IMR-90 (cell line): Measurements from ENCODE around the gene CAPN9. TPM values are rescaled to one million over a fixed set of nuclear protein-coding genes. Genes with fewer than 3 reads are reported as not detected.

Source experiments
- ATAC-seq: fragments of 200-7000 bp; cut with Tn5 transposase; 2 replicates; pipeline ENCODE4 v1.9.1; 2020; ENCODE audit warnings: low read depth, mild to moderate bottlenecking, moderate library complexity
- BruUV-seq: library from RNA; stranded (reverse); fragments of 400-500 nt; replicated peaks from 2 replicates; lab custom pipeline; 2021; lab: Mats Ljungman, UMichigan
- CTCF ChIA-PET: fragments of 300-600 bp; formaldehyde crosslinking; extraction: SDS; loops from one replicate; lab custom pipeline; 2021; ENCODE audit warnings: antibody characterized with exemption; lab: Yijun Ruan, JAX
- POLR2A ChIA-PET: fragments of 300-600 bp; sonication (Branson Sonifier 250); formaldehyde crosslinking; loops from one replicate; lab custom pipeline; 2022; ENCODE audit warnings: antibody characterized with exemption; ENCODE audit not compliant: unreplicated experiment; lab: Charles Lee
- DNase-seq: peaks from one replicate; pipeline ENCODE4 v3.0.0; 2013
- H2AFZ ChIP-seq: replicated peaks from 2 replicates; pipeline ENCODE3; 2013; ENCODE audit warnings: low read length, mild to moderate bottlenecking; ENCODE audit not compliant: poor library complexity
- H2AK5ac ChIP-seq: 2 replicates; pipeline ENCODE4 v1.6.1; 2013; ENCODE audit warnings: low read depth, low read length, inconsistent platforms
- H2AK9ac ChIP-seq: replicated peaks from 2 replicates; pipeline ENCODE3; 2013; ENCODE audit warnings: mild to moderate bottlenecking, low read depth, low read length, moderate library complexity; ENCODE audit not compliant: poor library complexity
- H2BK120ac ChIP-seq: 2 replicates; pipeline ENCODE4 v1.6.1; 2013; ENCODE audit warnings: low read depth, low read length, inconsistent platforms
- H2BK15ac ChIP-seq: 3 replicates; pipeline ENCODE4 v1.6.1; 2013; ENCODE audit warnings: low read depth, low read length, inconsistent platforms
- H2BK20ac ChIP-seq: 2 replicates; pipeline ENCODE4 v1.6.1; 2013; ENCODE audit warnings: low read depth, mild to moderate bottlenecking, inconsistent platforms, low read length, moderate library complexity
- H2BK5ac ChIP-seq: 2 replicates; pipeline ENCODE4 v1.6.1; 2013; ENCODE audit warnings: mild to moderate bottlenecking, low read depth, low read length, inconsistent platforms; ENCODE audit not compliant: poor library complexity, severe bottlenecking
- H3K14ac ChIP-seq: replicated peaks from 2 replicates; pipeline ENCODE4 v1.6.1; 2013; ENCODE audit warnings: low read depth, low read length, inconsistent platforms
- H3K18ac ChIP-seq: 2 replicates; pipeline ENCODE4 v1.6.1; 2013; ENCODE audit warnings: low read depth, low read length, control low read depth
- H3K23ac ChIP-seq: 2 replicates; pipeline ENCODE4 v1.6.1; 2013; ENCODE audit warnings: low read depth, low read length, inconsistent platforms
- H3K27ac ChIP-seq: 2 replicates; pipeline ENCODE4 v1.5.1; 2013; ENCODE audit warnings: mild to moderate bottlenecking, control low read depth, low read length; ENCODE audit not compliant: insufficient read depth
- H3K27me3 ChIP-seq: 2 replicates; pipeline ENCODE4 v1.6.1; 2013; ENCODE audit warnings: low read length; ENCODE audit not compliant: control insufficient read depth, insufficient read depth
- H3K36me3 ChIP-seq: 2 replicates; pipeline ENCODE4 v1.6.1; 2013; ENCODE audit warnings: low read length, mixed read lengths; ENCODE audit not compliant: control insufficient read depth, insufficient read depth
- H3K4ac ChIP-seq: 2 replicates; pipeline ENCODE4 v1.6.1; 2013; ENCODE audit warnings: low read depth, low read length, inconsistent platforms
- H3K4me1 ChIP-seq: 2 replicates; pipeline ENCODE4 v1.6.1; 2013; ENCODE audit warnings: low read length, mixed read lengths; ENCODE audit not compliant: control insufficient read depth, insufficient read depth
- H3K4me2 ChIP-seq: 2 replicates; pipeline ENCODE4 v1.6.1; 2013; ENCODE audit warnings: low read depth, mild to moderate bottlenecking, control low read depth, low read length, moderate library complexity
- H3K4me3 ChIP-seq: 2 replicates; pipeline ENCODE4 v1.5.1; 2013; ENCODE audit warnings: low read depth, mild to moderate bottlenecking, control low read depth, low read length, moderate library complexity; ENCODE audit not compliant: insufficient read depth
- H3K56ac ChIP-seq: 2 replicates; pipeline ENCODE4 v1.6.1; 2013; ENCODE audit warnings: low read length, inconsistent platforms; ENCODE audit not compliant: insufficient read depth; ENCODE audit errors: extremely low read depth
- H3K79me1 ChIP-seq, 2 experiments: 2 replicates each; pipeline ENCODE4 v1.6.1; 2013; ENCODE audit warnings: low read length in 2 of 2, inconsistent platforms in 1 of 2, low read depth in 1 of 2
- H3K9ac ChIP-seq: 2 replicates; pipeline ENCODE4 v1.6.1; 2013; ENCODE audit warnings: low read depth, low read length, control low read depth
- H3K9me1 ChIP-seq: 2 replicates; pipeline ENCODE4 v1.6.1; 2013; ENCODE audit warnings: low read length, inconsistent platforms; ENCODE audit not compliant: insufficient read depth
- H3K9me3 ChIP-seq: 2 replicates; pipeline ENCODE4 v1.6.1; 2013; ENCODE audit warnings: low read length; ENCODE audit not compliant: control insufficient read depth, insufficient read depth
- H4K20me1 ChIP-seq: 2 replicates; pipeline ENCODE4 v1.6.1; 2013; ENCODE audit warnings: low read length, inconsistent platforms; ENCODE audit not compliant: insufficient read depth
- H4K5ac ChIP-seq: 2 replicates; pipeline ENCODE4 v1.6.1; 2013; ENCODE audit warnings: mild to moderate bottlenecking, low read depth, low read length, control low read depth
- H4K8ac ChIP-seq, 2 experiments: 2 replicates each; pipeline ENCODE4 v1.6.1; 2013; ENCODE audit warnings: low read depth in 2 of 2, low read length in 2 of 2, control low read depth in 1 of 2, inconsistent platforms in 1 of 2
- H4K91ac ChIP-seq: 2 replicates; pipeline ENCODE4 v1.6.1; 2013; ENCODE audit warnings: low read depth, low read length, inconsistent platforms; ENCODE audit not compliant: insufficient read depth
- BHLHE40 ChIP-seq: fragments of 150-350 bp; IDR thresholded peaks from 2 replicates; pipeline ENCODE4 v1.6.1; 2016; ENCODE audit warnings: mild to moderate bottlenecking, low read depth, low read length
- CEBPB ChIP-seq: IDR thresholded peaks from 2 replicates; pipeline ENCODE4 v1.6.1; 2012; ENCODE audit warnings: low read depth, low read length, improper control_type of control experiment
- CHD1 ChIP-seq: IDR thresholded peaks from 2 replicates; pipeline ENCODE4 v1.6.1; 2012; ENCODE audit warnings: low read depth, low read length, improper control_type of control experiment
- FOS ChIP-seq: fragments of 150-350 bp; IDR thresholded peaks from 2 replicates; pipeline ENCODE4 v1.6.1; 2016; ENCODE audit warnings: low read depth, low read length
- MAFK ChIP-seq: IDR thresholded peaks from 2 replicates; pipeline ENCODE4 v1.6.1; 2012; ENCODE audit warnings: low read depth, low read length, improper control_type of control experiment
- MAZ ChIP-seq: IDR thresholded peaks from 2 replicates; pipeline ENCODE4 v1.6.1; 2012; ENCODE audit warnings: low read depth, mild to moderate bottlenecking, low read length, improper control_type of control experiment, moderate library complexity, borderline replicate concordance
- MXI1 ChIP-seq: IDR thresholded peaks from 2 replicates; pipeline ENCODE4 v1.6.1; 2012; ENCODE audit warnings: low read depth, mild to moderate bottlenecking, low read length, moderate library complexity, borderline replicate concordance
- NFE2L2 ChIP-seq: fragments of 150-350 bp; IDR thresholded peaks from 2 replicates; pipeline ENCODE4 v1.6.1; 2016; ENCODE audit warnings: low read depth, mild to moderate bottlenecking, low read length
- POLR2A ChIP-seq: IDR thresholded peaks from 2 replicates; pipeline ENCODE4 v1.6.1; 2012; ENCODE audit warnings: mild to moderate bottlenecking, low read depth, low read length
- RAD21 ChIP-seq: IDR thresholded peaks from 2 replicates; pipeline ENCODE4 v1.6.1; 2012; ENCODE audit warnings: low read length, improper control_type of control experiment
- RCOR1 ChIP-seq: IDR thresholded peaks from 2 replicates; pipeline ENCODE4 v1.6.1; 2012; ENCODE audit warnings: mild to moderate bottlenecking, low read length, improper control_type of control experiment; ENCODE audit not compliant: insufficient replicate concordance
- RFX5 ChIP-seq: IDR thresholded peaks from 2 replicates; pipeline ENCODE4 v1.8.0; 2012; ENCODE audit warnings: low read depth, mild to moderate bottlenecking, low read length, moderate library complexity
- SMC3 ChIP-seq: fragments of 150-350 bp; IDR thresholded peaks from 2 replicates; pipeline ENCODE4 v1.6.1; 2016; ENCODE audit warnings: low read depth, mild to moderate bottlenecking, antibody characterized with exemption, low read length, moderate library complexity
- WGBS, 2 experiments: methylation state at CpG; one replicate each; pipeline versions ENCODE4 v1.1.5 to v1.1.7; 2013; ENCODE audit warnings: missing lambda C conversion rate in 2 of 2; ENCODE audit not compliant: insufficient read length in 1 of 2; ENCODE audit errors: extremely low coverage in 2 of 2; 5-methylcytosine and 5-hydroxymethylcytosine counted together
- dilution Hi-C: fragments of 300-500 bp; cut with HindIII; formaldehyde crosslinking; loops from one replicate; pipeline ENCODE4 v1.14.3; 2018; ENCODE audit warnings: low sequenced_read_pairs; ENCODE audit not compliant: unreplicated experiment
- in situ Hi-C: fragments of 300-500 bp; cut with MboI; formaldehyde crosslinking; loops from 3 replicates; pipeline ENCODE4 v1.14.3; 2019; ENCODE audit warnings: low sequenced_read_pairs, inconsistent platforms, mixed read lengths
- intact Hi-C: fragments of 100-400 bp; cut with micrococcal nuclease; formaldehyde crosslinking; loops from 2 replicates; pipeline ENCODE4 v1.10.0; 2022
- polyA plus RNA-seq, 3 experiments: library from polyadenylated mRNA; depleted of rRNA; stranded (reverse); fragments of >200 nt; gene quantifications; 2 replicates each; pipeline ENCODE4 v1.2.3, GENCODE V29; 2012; ENCODE audit warnings: low replicate concordance in 1 of 3
- total RNA-seq: library from RNA; depleted of rRNA; stranded (reverse); fragments of >200 nt; gene quantifications from 2 replicates; pipeline ENCODE4 v1.2.3, GENCODE V29; 2012
- TF ChIP-seq, protein P1 (sequence below): fragments of 150-350 bp; IDR thresholded peaks from 2 replicates; pipeline ENCODE4 v1.6.1; 2017; ENCODE audit warnings: mild to moderate bottlenecking, antibody characterized with exemption, low read length, low read depth
- TF ChIP-seq, protein P2 (sequence below): conservative IDR thresholded peaks from 2 replicates; pipeline ENCODE4 v1.5.1; 2012; ENCODE audit warnings: mild to moderate bottlenecking, low read depth, low read length, improper control_type of control experiment
- TF ChIP-seq, protein P3 (sequence below): fragments of 150-350 bp; IDR thresholded peaks from 2 replicates; pipeline ENCODE4 v1.6.1; 2016; ENCODE audit warnings: low read depth, mild to moderate bottlenecking, low read length, moderate library complexity, borderline replicate concordance

CAPN9 gene
- total and polyA plus RNA-seq, 2 of the 4 experiments (the other 2 are of a cell fraction), result not detected

DNA sequence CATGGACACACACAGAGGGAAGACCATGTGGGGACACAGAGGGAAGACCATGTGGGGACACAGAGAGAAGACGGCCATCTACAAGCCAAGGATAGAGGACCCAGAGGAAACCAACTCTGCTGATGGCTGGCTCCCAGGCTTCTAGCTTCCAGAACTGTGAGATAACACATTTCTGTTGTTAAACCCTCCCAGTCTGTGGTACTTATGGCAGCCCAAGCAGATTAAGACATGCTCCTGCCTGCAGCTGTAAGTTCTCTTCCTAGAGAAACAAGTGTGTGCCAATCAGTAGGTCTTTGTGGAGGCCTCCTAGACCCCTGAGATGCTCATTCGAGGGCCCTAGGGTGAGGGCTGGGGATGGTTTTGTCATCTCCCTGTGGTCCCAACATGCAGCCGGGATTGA, 35.9 kb upstream of the CAPN9 start:
- in situ Hi-C loops (no loop called here), dilution Hi-C loops (no loop called here), intact Hi-C loops (loop anchor here (5.0 kb wide), 1 partner anchor 41 kb away; no protein-coding TSS in a partner anchor)
- H3K4me1 ChIP-seq, result peaks cover 9% of the 10 kb centered on the region
- DNase-seq (peak; percentile 5), ATAC-seq (no peak)
- no peak overlapping the region for H4K91ac ChIP-seq
- no peaks in the 10 kb centered on the region for H3K79me1 ChIP-seq
- H3K4me3 ChIP-seq, result no peak overlapping the region
- no peak overlapping the region for H3K18ac ChIP-seq
- H2BK120ac ChIP-seq, result no peak overlapping the region
- no peak overlapping the region for H2AK5ac ChIP-seq
- H2AK9ac ChIP-seq, result no peak overlapping the region
- peaks cover 7% of the 10 kb centered on the region; the same call in 1 of the 2 replicates for H3K27me3 ChIP-seq
- TF ChIP-seq MAFK (no peak), MAZ (no peak), RCOR1 (no peak), MXI1 (no peak), RFX5 (no peak), POLR2A (no peak), CEBPB (no peak), SMC3 (no peak), FOS (no peak), RAD21 (no peak), NFE2L2 (no peak), CHD1 (no peak), BHLHE40 (no peak)
- TF ChIP-seq, protein P1, sequence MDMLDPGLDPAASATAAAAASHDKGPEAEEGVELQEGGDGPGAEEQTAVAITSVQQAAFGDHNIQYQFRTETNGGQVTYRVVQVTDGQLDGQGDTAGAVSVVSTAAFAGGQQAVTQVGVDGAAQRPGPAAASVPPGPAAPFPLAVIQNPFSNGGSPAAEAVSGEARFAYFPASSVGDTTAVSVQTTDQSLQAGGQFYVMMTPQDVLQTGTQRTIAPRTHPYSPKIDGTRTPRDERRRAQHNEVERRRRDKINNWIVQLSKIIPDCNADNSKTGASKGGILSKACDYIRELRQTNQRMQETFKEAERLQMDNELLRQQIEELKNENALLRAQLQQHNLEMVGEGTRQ, result no peak
- TF ChIP-seq, protein P2, sequence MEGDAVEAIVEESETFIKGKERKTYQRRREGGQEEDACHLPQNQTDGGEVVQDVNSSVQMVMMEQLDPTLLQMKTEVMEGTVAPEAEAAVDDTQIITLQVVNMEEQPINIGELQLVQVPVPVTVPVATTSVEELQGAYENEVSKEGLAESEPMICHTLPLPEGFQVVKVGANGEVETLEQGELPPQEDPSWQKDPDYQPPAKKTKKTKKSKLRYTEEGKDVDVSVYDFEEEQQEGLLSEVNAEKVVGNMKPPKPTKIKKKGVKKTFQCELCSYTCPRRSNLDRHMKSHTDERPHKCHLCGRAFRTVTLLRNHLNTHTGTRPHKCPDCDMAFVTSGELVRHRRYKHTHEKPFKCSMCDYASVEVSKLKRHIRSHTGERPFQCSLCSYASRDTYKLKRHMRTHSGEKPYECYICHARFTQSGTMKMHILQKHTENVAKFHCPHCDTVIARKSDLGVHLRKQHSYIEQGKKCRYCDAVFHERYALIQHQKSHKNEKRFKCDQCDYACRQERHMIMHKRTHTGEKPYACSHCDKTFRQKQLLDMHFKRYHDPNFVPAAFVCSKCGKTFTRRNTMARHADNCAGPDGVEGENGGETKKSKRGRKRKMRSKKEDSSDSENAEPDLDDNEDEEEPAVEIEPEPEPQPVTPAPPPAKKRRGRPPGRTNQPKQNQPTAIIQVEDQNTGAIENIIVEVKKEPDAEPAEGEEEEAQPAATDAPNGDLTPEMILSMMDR, result no peak
- TF ChIP-seq, protein P3, sequence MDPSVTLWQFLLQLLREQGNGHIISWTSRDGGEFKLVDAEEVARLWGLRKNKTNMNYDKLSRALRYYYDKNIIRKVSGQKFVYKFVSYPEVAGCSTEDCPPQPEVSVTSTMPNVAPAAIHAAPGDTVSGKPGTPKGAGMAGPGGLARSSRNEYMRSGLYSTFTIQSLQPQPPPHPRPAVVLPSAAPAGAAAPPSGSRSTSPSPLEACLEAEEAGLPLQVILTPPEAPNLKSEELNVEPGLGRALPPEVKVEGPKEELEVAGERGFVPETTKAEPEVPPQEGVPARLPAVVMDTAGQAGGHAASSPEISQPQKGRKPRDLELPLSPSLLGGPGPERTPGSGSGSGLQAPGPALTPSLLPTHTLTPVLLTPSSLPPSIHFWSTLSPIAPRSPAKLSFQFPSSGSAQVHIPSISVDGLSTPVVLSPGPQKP, result no peak
- no peak overlapping the region for H3K4me2 ChIP-seq
- H3K9me3 ChIP-seq, result no peaks in the 10 kb centered on the region
- H3K36me3 ChIP-seq, result no peaks in the 10 kb centered on the region
- ChIA-PET CTCF (no interaction called here), POLR2A (no interaction called here)
- BruUV-seq, result no TSS peak
- no peak overlapping the region for H3K9ac ChIP-seq
- H2AFZ ChIP-seq, result peak overlapping the region; percentile 58
- H2BK20ac ChIP-seq, result no peak overlapping the region
- H3K14ac ChIP-seq, result no peak overlapping the region
- no peak overlapping the region for H3K56ac ChIP-seq
- no peak overlapping the region for H2BK15ac ChIP-seq
- no peak overlapping the region for H2BK5ac ChIP-seq
- H4K20me1 ChIP-seq, result no peaks in the 10 kb centered on the region
- H4K5ac ChIP-seq, result no peak overlapping the region
- no CpG with 5 or more reads among the region's 3 CpGs for WGBS, 2 experiments
- no peak overlapping the region for H3K4ac ChIP-seq
- H3K9me1 ChIP-seq, result peaks cover 4% of the 10 kb centered on the region; the same call in 1 of the 2 replicates
- H4K8ac ChIP-seq, result no peak overlapping the region
- H3K23ac ChIP-seq, result no peak overlapping the region
- H3K27ac ChIP-seq, result no peak overlapping the region
